CD4-positive, alpha-beta T cell treated with Interferon alpha-2 for 1 hour (primary cell): ENCODE results near the gene ATG12.

Source experiments
- DNase-seq, 2 donors: peaks; one replicate each; pipeline ENCODE4 v3.0.0-alpha.2; 2020 to 2022

Gene ATG12

DNA sequence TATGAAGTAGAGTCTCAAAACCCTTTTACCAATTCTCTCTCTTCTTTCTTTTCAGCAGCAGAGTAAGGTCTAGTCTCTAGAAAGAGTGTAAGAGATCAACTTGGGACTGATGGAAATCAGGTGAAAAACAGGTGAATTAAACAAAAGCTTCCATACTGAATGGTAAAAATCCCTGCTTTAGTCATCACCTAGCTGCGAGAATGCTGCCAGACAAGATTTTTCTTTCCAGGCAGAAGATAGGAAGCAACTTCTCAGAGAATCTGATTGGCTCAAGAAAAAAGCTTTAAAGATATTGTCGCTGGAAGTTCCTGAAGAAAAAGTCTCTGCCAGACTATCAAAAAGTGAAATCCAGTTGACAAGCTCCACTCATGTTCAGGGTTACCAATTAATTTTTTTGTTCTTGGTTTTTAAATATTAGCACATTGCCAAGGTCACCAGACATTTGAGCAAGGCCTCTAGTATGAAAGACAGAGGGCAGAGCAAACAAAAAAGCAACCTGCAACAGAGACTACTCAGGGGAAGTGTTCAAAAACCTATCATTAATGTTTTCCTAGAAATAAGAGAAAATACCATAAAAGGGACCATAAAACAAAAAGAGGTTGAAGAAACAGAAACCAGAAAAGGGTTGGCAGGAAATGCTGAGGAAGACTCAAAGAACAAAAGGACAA, 34.2 kb downstream of the ATG12 start:
- DNase-seq, result no peak

DNA sequence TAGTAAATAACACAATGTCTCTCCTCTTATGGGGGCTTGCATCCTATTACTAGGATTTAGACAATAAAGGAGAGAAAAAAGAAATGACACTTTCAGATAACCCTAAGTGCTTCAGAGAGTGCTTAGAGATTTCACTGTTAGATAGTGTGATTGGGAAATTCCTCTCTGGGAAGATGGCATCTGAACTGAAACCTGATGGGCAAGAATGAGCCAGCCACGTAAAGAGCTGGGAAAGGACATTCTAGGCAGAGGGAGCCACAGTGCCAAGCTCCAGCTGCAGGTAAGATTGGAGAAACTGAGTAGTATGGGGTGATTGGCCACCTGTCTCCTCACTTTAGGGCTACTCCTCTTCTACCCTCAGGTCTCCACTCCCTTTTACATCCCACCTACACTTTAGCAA, 39.4 kb downstream of the ATG12 start:
- no peak for DNase-seq

GRCh38 chr5:115801152-115801551, 40.2 kb downstream of the ATG12 start:
- DNase-seq, result no peak

GRCh38 chr5:115800108-115800507, 41.3 kb downstream of the ATG12 start:
- DNase-seq, result no peak

DNA sequence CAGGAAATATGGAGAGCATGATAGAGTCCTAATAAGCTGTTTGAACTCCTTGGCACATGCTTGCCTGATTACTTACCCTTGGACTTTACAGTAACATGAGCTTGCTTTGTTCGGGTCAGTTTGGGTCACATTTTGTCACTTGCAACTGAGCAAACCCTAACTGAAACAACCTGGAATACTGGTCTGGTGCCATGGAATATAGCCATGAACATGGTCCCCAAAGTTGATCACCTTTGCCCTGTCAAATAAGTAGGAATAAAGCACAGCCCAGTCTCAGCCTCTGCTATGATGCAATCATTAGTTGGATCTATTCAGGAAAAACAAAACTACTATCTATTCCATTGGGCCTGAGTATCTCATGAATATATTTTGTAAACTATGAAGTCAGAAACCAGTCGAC, 43.1 kb downstream of the ATG12 start:
- DNase-seq, result no peak

DNA sequence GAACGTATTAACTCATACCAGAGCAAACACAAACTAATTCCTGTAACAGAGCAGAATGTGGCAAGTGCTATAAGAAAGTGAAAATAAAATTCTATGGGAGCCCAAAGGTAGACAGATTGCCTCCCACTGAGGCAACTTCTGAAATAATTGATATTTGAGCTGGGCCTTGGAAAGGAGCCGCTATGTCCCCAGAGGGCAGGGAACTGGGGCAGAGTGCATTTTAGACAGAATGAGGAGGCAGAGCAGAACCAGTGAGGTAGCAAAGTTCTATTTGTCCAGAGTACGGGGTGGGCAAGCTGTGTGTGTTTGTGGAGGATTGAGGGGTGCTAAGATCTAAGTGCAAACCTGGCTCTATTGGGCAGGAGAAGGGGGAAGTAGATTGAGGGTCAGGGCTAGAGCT, 44.7 kb downstream of the ATG12 start:
- no peak for DNase-seq

DNA sequence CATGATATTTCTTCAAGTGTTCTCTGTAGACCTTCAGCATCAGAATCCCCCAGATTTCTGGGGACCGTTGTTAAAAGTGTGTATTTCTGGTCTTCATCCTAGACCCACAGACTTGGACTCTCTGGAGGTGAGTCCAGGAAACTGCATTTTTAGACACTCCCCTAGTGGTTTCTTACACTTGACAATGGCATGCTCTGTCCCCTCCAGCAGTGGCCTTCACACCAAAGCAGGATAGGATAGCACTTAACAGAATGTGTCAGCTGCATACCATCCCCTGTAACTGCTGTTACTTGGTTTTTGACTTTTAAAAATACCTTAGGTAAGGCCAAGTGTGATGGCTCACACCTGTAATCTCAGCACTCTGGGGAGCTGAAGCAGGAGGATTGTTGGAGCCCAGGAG, 45.7 kb downstream of the ATG12 start:
- DNase-seq, result no peak

- no peak for DNase-seq
These were observed 52.9 kb downstream of the ATG12 start for GRCh38 chr5:115788440-115788839.

- no peak for DNase-seq
These were observed 53.9 kb downstream of the ATG12 start for GRCh38 chr5:115787426-115787825.

- DNase-seq, result no peak
These were observed 55.8 kb downstream of the ATG12 start for GRCh38 chr5:115785381-115786065.

DNA sequence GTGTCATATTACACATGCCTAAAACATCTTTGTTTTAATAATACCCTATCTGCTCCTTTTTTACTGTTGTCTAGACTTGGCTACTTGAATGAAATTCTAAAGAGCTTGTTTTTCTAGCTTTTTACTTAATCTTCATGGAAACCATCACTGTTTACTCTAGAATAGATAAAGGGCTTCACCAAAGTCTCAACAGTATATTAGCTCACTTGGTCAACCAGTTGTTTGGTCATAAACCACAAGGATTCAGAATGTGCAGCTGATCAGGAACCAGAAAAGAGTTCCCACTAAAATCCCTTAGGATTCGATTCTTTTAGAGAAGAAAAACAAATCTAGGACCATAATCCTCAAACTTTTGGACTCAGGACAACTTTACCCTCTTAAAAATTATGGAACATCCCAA, 62.9 kb downstream of the ATG12 start:
- DNase-seq, result no peak
